Stimulated activated naive CD4-positive, alpha-beta T cell treated with Interleukin-2 at 50 U/mL for 16 hours (primary cell): ENCODE results near the gene PTPRD.
"Not testable (repeated sequence)": the region's sequence is repeated elsewhere in the genome, so short reads cannot be mapped to it uniquely, and the experiment has no call there.

Source experiments
- DNase-seq: peaks from one replicate; lab custom pipeline; 2025; lab: John Stamatoyannopoulos, UW

Gene PTPRD

DNA sequence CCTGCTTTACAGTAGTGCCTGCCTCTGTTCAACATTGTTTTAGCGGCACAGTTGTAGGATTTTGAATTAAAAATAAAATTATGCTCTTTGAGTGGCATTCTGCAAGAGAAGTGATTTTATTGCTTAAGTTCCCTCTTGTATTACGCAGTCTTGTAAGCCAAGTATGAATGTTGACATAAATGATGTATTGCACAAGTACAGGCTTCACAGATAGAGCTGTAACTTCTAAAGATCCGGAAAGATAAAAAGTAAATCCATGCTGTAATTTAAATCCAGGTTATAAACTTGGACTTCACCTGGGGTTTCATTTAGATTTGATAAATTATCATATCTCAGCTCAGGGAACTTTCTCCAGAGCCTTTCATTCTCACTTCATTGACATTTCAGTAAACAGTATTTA, 1114.7 kb downstream of the PTPRD start:
- no peak for DNase-seq

- DNase-seq, result no peak
These were observed 1118.5 kb downstream of the PTPRD start for GRCh38 chr9:9494336-9494735.

DNA sequence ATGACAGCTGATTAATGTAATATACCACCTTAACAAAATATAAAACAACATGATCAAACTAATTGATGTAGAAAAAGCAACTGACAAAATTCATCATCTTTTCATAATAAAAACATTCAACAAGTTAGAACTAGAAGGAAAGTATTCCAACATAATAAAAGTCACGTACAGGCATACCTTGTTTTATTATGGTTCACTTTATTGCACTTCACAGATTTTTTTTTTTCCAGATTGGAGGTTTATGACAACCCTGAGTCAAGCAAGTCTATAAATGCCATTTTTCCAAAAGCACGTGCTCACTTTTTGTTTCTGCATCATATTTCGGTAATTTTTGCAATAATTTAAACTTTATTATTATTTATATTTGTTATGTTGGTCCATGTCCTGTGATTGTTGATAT, 1120.3 kb downstream of the PTPRD start:
- no peak for DNase-seq

DNA sequence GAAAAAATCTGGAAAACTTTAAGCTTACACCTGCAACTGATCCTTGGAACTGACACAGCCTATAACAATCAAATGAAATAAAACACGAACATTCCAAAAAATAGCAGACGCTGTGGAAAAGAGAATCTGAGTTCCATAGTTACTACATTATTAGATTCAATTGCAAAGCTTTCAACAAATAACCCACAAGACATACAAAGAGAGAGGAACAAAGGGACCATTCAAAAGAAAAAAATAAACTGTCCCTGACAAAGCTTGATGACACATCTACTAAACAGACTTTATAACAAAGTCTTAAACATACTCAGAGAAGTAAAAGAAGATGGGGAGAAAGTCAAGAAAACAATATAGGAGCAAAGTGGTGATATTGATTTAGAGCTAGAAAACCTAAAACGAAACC, 1123.6 kb downstream of the PTPRD start:
- no peak for DNase-seq

DNA sequence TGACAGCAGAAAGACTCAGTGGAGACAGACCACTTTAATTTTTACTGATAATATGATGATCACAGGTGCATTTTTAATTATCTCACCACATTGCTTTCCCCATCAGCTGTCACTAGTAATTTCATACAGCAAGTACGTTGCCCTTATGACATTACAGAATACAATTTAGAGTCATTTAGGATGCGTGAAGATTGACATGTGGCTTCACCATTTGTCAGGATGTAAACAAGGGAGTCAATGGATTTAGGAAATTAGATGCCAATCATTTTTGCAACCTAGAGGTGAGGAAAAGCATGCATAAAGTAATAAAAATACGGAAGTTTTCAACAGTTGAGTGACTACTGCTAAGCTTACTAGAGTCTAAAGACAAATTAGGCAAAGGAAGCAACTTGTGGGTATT, 1129.6 kb downstream of the PTPRD start:
- no peak for DNase-seq

DNA sequence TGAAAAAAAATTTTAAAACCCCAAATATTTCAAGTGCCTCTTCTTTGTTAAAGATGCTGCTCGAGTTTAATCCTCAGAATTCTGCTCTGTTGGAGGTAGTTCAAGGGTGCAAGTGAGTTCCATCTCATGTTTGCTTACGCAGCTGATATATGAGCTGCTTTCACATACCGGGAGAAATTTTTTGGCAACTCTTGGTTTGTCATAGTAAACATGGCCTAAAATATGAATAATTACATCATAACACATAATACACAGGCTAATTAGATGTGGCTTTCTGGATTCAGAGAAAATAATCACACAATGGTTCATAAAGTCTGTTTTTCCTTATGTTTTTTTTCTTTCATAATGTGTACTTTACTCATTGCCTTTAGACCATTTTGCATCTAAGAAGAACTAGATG, 1134.1 kb downstream of the PTPRD start:
- no peak for DNase-seq

- DNase-seq, result no peak
These were observed 1143.5 kb downstream of the PTPRD start for GRCh38 chr9:9469271-9469670.

GRCh38 chr9:9441874-9442273, 1170.9 kb downstream of the PTPRD start:
- not testable (repeated sequence) for DNase-seq

GRCh38 chr9:9437641-9438040, 1175.2 kb downstream of the PTPRD start:
- DNase-seq, result no peak

DNA sequence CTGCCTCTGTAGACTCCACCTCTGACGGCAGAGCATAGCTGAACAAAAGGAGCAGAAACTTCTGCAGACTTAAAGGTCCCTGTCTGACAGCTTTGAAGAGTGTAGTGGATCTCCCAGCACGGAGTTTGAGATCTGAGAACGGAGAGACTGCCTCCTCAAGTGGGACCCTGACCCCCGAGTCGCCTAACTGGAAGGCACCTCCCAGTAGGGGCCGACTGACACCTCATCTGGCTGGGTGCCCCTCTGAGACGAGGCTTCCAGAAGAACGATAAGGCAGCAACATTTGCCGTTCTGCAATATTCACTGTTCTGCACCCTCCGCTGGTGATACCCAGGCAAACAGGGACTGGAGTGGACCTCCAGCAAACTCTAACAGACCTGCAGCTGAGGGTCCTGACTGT, 1186.3 kb downstream of the PTPRD start:
- not testable (repeated sequence) for DNase-seq

DNA sequence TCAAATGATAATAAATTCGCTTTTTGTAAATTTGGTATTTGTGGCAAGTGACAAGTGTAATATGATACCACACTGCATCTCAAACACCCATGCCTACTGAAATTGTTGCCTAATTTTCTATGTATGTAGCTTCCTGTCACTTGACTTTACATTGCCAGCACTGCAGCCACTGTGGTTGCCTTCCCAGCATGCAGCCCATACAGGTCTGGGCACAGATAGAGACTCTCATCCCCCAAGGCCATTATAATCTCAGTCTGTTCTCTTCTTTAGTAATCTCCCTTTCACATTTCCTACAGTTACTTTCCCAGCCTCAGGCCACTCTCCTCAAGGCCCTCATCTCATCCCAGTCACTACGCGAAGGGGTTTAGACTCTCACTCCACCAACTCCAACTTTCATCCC, 1200.6 kb downstream of the PTPRD start:
- DNase-seq, result no peak

DNA sequence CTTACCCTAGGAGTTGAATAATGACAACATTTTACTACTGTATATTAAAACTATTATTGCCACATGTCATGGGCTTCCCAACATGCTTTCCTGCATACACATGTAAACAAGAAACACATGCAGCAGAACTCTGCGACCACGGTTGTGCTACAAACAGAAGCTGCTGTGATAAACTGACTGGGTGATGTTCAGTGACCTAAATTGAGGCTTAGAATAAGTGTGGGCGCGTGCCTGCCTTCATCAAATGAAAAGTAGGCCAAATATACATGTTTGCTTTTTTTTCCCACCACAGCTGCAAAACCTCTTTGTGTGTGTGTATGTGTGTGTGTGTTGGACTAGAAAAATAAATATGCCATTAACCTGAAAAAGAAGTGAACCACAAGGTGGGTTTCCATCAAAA, 1202.1 kb downstream of the PTPRD start:
- no peak for DNase-seq

DNA sequence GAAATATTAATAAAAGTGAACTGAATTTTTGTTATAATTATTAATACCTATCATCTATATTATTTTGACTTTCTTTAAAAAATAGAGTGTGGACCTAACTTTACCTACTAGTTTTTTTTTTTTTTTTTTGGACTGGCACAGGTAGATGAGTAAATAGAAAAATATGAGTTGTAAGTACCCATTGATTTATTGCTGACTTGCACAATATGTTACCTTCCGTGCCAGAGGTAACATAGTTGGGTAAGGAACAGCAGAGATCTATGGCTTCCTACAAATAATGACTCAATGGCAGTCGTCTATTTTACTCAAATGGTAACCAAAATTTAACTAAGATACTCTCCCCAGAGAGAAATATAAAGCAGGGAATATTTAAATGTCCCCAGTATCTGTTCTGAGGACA, 1212.8 kb downstream of the PTPRD start:
- no peak for DNase-seq

DNA sequence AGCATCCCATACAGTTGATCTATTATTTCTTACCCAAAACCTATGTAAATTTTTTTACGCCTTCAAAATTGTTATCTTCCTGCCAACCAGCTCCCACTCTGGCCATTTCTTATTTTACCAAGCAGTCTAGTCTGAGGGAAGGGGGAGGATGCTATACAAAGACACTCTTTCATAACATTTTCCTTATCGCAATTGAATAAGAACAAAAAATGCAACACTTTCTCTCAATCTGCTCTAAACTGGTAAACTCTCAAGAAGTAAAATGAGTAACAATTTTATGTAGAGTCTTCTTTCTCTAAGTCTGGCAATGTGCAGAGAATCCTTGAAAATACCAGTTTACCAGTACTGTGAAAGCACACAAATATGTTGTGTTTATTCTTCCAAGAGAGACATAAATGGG, 1216.3 kb downstream of the PTPRD start:
- DNase-seq, result no peak

DNA sequence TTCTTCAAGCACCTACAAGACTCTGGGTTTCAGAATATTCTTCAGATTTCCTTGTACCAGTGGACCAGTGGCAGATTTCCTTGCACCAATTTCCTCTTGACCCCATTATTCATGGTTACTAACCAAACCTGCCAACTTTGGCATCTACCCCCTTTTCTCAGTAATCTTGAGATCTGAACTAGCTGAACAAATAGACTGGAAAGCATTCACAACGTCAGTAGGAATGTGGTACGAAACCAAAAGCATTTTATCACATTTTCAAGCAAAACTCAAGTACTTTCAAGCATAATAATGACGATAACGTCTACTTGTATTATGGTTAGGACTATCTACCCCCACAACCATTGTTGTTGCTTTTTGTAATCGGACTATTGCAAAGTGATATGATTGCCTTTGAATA, 1217.3 kb downstream of the PTPRD start:
- DNase-seq, result no peak

- no peak for DNase-seq
These were observed 1220.0 kb downstream of the PTPRD start for GRCh38 chr9:9392755-9393154.

DNA sequence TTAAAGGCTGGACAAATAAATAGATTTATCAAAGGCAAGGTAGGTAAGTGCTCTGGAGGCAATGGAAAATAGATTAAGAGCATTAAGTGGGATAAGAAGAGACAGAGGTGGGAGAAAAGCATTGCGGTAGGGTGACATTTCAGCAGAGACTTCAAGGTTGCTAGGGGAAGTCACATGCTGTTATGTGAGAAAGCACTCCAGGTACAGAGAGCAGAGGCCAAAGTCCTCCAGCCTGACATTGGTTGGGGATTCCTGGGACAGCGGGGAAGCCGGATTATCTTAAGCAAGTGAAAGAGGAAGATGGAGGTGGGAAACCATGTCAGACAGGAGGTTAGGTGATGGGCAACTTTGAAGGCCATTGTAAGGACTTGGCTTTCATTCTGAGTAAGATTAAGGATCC, 1222.9 kb downstream of the PTPRD start:
- no peak for DNase-seq

- DNase-seq, result no peak
These were observed 1225.2 kb downstream of the PTPRD start for GRCh38 chr9:9387511-9388115.

GRCh38 chr9:9362332-9362731, 1250.5 kb downstream of the PTPRD start:
- no peak for DNase-seq

DNA sequence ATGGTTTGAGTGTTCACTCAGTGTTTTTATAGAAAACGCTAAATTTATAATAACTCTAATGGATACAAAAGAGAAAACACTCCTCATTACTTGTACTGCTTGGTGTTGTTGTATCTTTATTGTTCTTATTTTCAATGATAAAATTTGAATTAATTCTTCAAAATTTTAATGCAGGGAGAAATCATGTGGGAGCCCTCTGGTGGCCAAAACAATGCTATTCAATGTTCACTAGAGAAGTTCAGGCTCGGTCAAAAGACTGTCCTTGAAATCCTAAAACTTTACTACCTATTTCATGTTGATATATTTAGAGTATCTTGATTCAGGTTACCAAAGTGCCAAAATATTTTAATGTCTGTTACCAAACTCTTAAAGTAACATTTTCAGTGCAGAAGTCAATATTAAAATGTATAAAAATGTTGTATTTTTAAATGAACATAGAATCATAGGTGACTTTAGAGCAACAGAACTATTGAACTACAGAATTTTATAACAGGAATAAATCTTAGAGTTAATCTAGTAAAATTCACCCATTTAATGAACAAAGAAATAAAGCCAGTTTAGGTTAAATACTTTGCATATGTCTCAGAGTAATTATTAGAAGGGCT, 1259.8 kb downstream of the PTPRD start:
- no peak for DNase-seq

DNA sequence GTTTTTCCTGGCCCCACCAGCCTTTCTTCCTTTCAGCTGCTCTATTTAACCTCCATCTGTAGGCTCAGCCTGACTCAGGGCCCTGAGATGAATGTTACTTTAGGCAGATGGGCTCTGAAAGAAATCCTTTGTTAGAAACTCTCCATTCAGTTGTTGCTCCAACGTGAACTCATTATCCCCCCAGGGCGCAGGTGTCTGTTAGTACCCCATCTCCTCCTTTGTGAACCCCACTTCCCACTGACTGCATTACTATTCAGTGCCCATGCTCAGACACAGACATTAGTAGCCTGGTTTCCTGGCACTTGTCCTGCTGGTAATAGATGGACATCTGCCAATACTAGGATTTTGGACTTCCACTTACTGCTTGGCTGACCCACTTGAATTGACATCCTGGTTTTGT, 1271.6 kb downstream of the PTPRD start:
- no peak for DNase-seq

DNA sequence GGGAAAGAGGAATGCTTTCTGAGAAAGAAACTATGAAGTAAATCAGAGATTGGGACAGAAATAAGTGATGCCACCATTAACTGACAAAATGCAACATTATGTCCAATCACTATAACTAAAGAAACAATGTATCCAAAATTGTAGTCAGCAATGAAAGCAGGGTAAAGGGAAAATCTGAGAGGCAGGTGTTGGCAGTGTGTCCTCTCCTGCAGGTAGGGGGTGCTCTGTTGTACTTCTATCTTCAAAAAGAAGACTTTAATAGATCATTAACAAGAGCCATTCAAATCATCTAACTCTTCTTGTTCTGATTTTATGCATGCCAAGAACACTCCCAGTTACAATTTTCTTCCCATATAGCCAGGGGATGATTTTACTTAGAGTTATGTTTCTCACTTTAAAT, 1275.7 kb downstream of the PTPRD start:
- no peak for DNase-seq

DNA sequence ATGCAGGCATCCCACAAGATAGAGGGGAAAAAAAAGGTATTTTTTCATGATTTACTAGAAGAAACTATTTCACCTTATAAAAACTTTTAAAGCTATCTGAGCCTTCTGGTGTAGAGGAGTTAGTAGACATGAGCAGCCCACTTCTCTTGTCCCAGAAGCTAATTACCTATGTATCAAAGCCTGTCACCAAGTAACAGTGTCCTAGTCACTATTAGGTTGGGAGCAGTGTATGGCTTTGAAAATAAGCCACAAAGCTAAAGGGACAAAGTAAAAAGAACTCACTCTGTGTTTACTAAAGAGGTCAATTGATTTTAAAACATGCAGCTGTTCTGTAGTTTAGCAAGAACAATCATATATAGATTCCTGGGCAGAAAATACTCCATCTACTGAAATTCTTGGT, 1286.1 kb downstream of the PTPRD start:
- no peak for DNase-seq

DNA sequence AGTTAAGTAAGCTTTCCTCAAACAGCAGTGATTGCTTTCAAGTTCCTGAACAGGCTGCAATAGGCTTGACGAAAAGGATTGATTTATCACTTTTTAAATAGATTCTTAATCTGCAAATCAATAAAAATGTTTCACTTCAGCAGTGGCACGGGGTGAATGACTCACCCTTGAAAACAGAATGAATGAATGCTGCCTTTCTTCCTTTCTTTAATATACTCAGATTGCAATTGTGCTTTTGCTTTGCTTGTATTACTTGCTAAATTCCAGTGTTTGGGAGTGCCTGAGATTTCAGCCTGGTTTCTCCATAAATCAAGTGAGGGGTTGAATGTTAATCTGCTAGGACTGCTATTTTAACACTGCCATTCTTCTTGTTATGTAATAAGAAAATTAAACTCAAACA, 1293.8 kb downstream of the PTPRD start:
- no peak for DNase-seq
